ENCODE results near the gene CACNG4.

The CACNG4 gene

DNA sequence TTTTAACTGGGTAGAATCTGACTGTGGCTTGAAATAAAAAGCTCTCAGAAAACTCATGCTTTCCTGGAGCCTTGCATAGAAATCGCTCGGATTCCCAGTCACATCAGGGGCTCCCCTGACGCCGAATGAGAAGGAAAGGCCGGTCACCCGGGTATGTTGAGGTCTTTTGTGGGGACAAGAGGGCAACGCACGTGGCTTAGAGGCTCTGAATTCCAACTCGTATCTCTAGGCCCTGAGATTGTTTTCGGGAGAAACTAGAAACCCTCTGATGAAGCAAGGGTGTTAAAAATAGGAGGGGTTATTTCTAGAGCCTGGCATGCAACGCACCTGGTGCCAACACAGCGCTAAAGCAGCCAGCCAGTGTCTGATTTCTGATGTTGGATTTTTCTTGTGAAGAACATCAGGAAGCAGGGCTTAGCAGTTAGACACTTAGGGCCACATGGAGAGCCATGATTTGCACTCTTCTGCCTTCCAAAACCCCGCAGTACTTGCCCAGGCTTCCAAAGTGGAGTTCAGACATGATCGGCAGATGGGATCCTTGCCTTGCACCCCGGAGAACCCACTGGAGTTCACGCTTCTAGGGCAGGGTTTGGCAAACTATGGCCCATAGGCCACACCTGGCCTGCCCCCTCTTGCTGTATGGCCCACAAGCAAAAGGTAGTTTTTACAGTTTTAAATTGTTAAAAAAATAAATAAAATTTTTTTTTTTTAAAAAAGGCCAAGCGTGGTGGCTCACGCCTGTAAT is 92.4 kb downstream of the CACNG4 start:
- DNase-seq (ENCODE audit: extremely low read depth, low read depth) = no peak
- H3K4me3 ChIP-seq (replicated peaks; ENCODE audit: low read depth, low read length) = no peak overlapping the region
- TF ChIP-seq, protein P1, sequence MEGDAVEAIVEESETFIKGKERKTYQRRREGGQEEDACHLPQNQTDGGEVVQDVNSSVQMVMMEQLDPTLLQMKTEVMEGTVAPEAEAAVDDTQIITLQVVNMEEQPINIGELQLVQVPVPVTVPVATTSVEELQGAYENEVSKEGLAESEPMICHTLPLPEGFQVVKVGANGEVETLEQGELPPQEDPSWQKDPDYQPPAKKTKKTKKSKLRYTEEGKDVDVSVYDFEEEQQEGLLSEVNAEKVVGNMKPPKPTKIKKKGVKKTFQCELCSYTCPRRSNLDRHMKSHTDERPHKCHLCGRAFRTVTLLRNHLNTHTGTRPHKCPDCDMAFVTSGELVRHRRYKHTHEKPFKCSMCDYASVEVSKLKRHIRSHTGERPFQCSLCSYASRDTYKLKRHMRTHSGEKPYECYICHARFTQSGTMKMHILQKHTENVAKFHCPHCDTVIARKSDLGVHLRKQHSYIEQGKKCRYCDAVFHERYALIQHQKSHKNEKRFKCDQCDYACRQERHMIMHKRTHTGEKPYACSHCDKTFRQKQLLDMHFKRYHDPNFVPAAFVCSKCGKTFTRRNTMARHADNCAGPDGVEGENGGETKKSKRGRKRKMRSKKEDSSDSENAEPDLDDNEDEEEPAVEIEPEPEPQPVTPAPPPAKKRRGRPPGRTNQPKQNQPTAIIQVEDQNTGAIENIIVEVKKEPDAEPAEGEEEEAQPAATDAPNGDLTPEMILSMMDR (IDR thresholded peaks at IDR 0.05; ENCODE audit: low read depth, low read length, missing control alignments) = no peak

DNA sequence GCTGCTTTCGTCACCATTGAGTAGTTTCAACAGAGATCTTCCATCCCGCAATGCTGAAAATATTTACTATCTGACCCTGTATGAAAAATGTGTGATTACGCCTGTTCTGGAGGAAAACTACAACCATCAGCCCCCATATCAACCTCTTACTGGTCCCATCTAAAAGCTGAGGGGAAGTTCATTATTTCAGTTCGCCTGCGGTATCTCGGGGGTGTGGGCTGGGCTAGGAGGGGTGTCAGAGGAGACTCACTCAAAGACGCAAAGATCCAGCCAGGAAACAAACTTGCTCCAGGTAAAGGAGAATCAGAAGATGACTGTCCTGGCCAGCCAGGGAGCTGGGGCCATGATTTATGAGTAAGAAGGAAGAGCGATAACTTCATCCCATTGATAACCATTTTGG is 93.5 kb downstream of the CACNG4 start:
- H3K4me3 ChIP-seq (replicated peaks; ENCODE audit: low read depth, low read length) = no peak overlapping the region
- no peak for DNase-seq (ENCODE audit: extremely low read depth, low read depth)
- TF ChIP-seq, protein P1 (IDR thresholded peaks at IDR 0.05; ENCODE audit: low read depth, low read length, missing control alignments) = no peak

DNA sequence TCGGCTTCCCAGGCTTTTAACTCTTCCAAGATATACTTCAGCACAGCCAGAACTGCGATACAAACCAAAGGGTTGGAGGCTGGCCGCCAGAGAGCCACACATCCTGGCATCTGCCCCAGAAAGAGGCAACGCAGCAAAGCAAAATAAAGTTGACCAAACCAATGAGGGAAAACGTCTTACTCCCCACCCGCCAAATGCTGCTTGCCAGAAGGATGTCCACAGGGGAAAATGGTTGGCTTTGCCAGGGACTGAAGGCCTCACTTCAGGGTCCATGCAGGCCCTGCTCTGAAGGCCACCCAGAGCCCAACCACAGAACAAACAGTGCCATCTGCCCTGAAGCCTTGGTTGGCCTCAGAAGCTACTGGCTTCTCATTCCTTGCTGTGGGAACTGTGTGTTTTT is 94.9 kb downstream of the CACNG4 start:
- H3K4me3 ChIP-seq (replicated peaks; ENCODE audit: low read depth, low read length) = no peak overlapping the region
- TF ChIP-seq, protein P1 (IDR thresholded peaks at IDR 0.05; ENCODE audit: low read depth, low read length, missing control alignments) = no peak
- DNase-seq (ENCODE audit: extremely low read depth, low read depth) = no peak

DNA sequence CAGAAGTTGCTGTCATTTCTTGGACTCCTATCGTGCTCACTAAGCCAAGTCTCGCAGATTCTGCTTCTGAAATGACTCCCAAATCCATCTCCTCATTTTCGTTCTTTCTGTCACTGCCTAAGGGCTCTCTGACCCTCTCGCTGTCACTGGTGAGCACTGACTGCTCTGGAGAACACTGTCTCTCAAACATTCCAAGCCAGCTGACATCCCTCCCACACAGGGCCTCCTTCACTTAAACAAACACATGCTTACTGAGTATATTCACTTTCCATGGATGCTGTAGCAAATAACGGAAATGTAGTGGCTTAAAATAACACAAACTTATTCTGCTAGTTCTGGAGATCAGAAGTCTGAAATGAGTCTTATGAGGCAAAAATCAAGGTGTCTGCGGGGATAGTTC is 98.6 kb downstream of the CACNG4 start:
- no peak for DNase-seq (ENCODE audit: extremely low read depth, low read depth)
- TF ChIP-seq, protein P1 (IDR thresholded peaks at IDR 0.05; ENCODE audit: low read depth, low read length, missing control alignments) = no peak
- H3K4me3 ChIP-seq (replicated peaks; ENCODE audit: low read depth, low read length) = no peak overlapping the region

DNA sequence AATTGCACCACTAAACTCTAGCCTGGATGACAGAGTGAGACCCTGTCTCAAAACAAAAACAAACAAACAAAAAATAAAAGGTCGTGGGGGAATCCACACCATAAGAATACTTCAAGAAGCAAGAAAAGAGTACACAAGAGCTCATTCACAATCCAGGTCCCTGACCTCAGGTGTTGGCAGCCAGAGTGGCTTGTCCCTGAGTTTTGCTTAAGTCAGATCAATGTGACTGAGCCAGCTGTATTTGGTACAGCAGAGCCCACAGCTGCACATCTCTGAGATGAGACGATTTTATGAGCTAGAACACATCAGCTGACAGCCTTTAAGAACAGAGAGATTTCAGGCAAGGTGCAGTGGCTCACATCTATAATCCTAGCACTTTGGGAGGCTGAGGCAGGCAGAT is 102.2 kb downstream of the CACNG4 start:
- no peak for DNase-seq (ENCODE audit: extremely low read depth, low read depth)
- TF ChIP-seq, protein P1 (IDR thresholded peaks at IDR 0.05; ENCODE audit: low read depth, low read length, missing control alignments) = no peak
- H3K4me3 ChIP-seq (replicated peaks; ENCODE audit: low read depth, low read length) = no peak overlapping the region

DNA sequence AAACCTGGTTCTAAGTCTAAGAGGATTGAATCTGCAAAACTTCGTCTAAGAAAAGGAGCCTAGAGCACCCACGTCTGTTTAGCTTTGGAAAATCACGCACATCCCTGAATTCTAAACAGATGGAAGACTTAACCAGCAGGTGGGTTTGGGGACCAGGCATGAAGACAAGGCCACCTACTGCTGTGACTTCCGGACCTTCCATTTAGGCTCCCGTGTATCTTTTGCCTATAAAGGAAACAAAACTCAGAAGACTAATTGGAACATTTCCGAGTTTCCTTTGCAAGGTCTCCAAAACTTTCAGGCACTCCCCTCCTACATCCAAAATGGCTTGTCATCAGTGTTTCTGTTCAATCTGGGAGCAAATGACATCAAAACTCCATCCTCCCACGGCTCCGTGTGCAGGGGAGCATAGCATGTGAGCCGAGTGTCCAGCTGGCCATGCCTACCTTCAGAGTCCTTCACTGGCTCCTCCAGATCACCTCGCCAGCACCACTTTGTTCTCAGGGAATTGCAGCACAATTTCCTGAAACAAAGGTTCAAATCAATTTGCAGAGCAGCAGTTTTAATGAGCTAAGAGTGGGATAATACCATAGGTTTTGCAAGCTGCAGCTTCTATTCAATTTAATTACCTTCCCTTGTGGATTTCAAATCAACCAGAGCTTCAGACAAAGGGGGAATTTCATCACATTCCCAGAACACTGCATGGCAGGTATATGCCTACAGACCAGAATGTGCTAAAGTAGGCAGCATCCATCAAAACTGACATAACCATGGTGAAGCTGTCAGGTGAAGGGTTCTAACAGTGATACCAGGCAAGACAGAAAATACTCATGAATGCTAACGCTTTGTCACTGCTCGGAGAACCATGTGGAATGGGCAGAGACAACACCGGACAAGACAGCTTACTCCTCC is 103.3 kb downstream of the CACNG4 start:
- no peak for DNase-seq (ENCODE audit: extremely low read depth, low read depth)
- no peak overlapping the region for H3K4me3 ChIP-seq (replicated peaks; ENCODE audit: low read depth, low read length)
- TF ChIP-seq, protein P1 (IDR thresholded peaks at IDR 0.05; ENCODE audit: low read depth, low read length, missing control alignments) = no peak

All from HFF-Myc (cell line).